GM23338 (cell line): ENCODE data around the gene SAT1. TPM values are rescaled to one million over a fixed set of nuclear protein-coding genes. Genes with fewer than 3 reads are reported as not detected.

Experiments used
- ATAC-seq: fragments of 200-7000 bp; cut with Tn5 transposase; 3 replicates; pipeline ENCODE4 v1.9.1; 2020
- DNase-seq: peaks from one replicate; pipeline ENCODE4 v3.0.0-alpha.2; 2015; ENCODE audit warnings: low spot score
- H2AFZ ChIP-seq: fragments of 200-600 bp; sonication (generic); 2 replicates; pipeline ENCODE4 v1.8.0; 2016; ENCODE audit warnings: antibody characterized with exemption, mild to moderate bottlenecking, moderate library complexity
- H3F3A ChIP-seq: fragments of 200-600 bp; sonication (generic); replicated peaks from 2 replicates; pipeline ENCODE4 v1.8.0; 2017; ENCODE audit warnings: antibody characterized with exemption, mixed run types, low read depth
- H3K27ac ChIP-seq: fragments of 200-600 bp; sonication (generic); 2 replicates; pipeline ENCODE4 v1.6.1; 2016; ENCODE audit warnings: low read depth
- H3K27me3 ChIP-seq: fragments of 200-600 bp; sonication (generic); 2 replicates; pipeline ENCODE4 v1.8.0; 2016; ENCODE audit warnings: mild to moderate bottlenecking, mixed run types, moderate library complexity; ENCODE audit not compliant: insufficient read depth
- H3K36me3 ChIP-seq: fragments of 200-600 bp; sonication (generic); 2 replicates; pipeline ENCODE4 v1.8.0; 2016; ENCODE audit warnings: mild to moderate bottlenecking; ENCODE audit not compliant: insufficient read depth
- H3K4me1 ChIP-seq: fragments of 200-600 bp; sonication (generic); 2 replicates; pipeline ENCODE4 v1.8.0; 2016; ENCODE audit warnings: mild to moderate bottlenecking, moderate library complexity; ENCODE audit not compliant: insufficient read depth
- H3K4me2 ChIP-seq: fragments of 200-600 bp; sonication (generic); 2 replicates; pipeline ENCODE4 v1.7.1; 2017; ENCODE audit warnings: mixed run types
- H3K4me3 ChIP-seq: fragments of 200-600 bp; sonication (generic); 2 replicates; pipeline ENCODE4 v1.6.1; 2016; ENCODE audit warnings: mixed run types
- H3K79me2 ChIP-seq: fragments of 200-600 bp; sonication (generic); replicated peaks from 2 replicates; pipeline ENCODE4 v1.8.0; 2017; ENCODE audit warnings: mild to moderate bottlenecking; ENCODE audit not compliant: insufficient read depth
- H3K9me2 ChIP-seq: fragments of 200-600 bp; sonication (generic); 2 replicates; pipeline ENCODE4 v1.8.0; 2017; ENCODE audit not compliant: insufficient read depth
- H4K20me1 ChIP-seq: fragments of 200-600 bp; sonication (generic); replicated peaks from 2 replicates; pipeline ENCODE4 v1.8.0; 2017; ENCODE audit warnings: mild to moderate bottlenecking; ENCODE audit not compliant: insufficient read depth
- H3K27ac Mint-ChIP-seq: 2 replicates; pipeline ENCODE4 v1.8.0; 2020; ENCODE audit warnings: inconsistent platforms, mild to moderate bottlenecking, moderate library complexity, mixed read lengths
- H3K27me3 Mint-ChIP-seq: 3 replicates; pipeline ENCODE4 v1.8.0; 2022; ENCODE audit warnings: low read depth, mild to moderate bottlenecking, moderate library complexity, mixed read lengths, inconsistent platforms; ENCODE audit not compliant: insufficient read depth, poor library complexity
- H3K36me3 Mint-ChIP-seq: 3 replicates; pipeline ENCODE4 v1.8.0; 2021; ENCODE audit warnings: low read depth, mild to moderate bottlenecking, inconsistent platforms, moderate library complexity, mixed read lengths
- H3K4me1 Mint-ChIP-seq: 3 replicates; pipeline ENCODE4 v1.8.0; 2020; ENCODE audit warnings: mild to moderate bottlenecking, inconsistent platforms, mixed read lengths
- H3K4me3 Mint-ChIP-seq: 3 replicates; pipeline ENCODE4 v1.8.0; 2021; ENCODE audit warnings: moderate library complexity, mild to moderate bottlenecking, inconsistent platforms, mixed read lengths
- H3K9me3 Mint-ChIP-seq: 3 replicates; pipeline ENCODE4 v1.8.0; 2020; ENCODE audit warnings: moderate library complexity, mild to moderate bottlenecking, inconsistent platforms, mixed read lengths
- CREB1 ChIP-seq: fragments of 250-450 bp; sonication (Bioruptor Pico); IDR thresholded peaks from 2 replicates; pipeline ENCODE4 v1.5.0; 2020; ENCODE audit warnings: low read depth, mild to moderate bottlenecking, moderate library complexity
- CTCF ChIP-seq, 2 experiments: fragments of 200-600 bp in 1 of 2; sonication (generic) in 1 of 2; conservative IDR thresholded peaks; 2 replicates each; pipeline versions ENCODE4 v1.5.1 to v1.6.1; 2016 to 2017; ENCODE audit warnings: antibody characterized with exemption in 2 of 2, low read depth in 2 of 2, mild to moderate bottlenecking in 2 of 2, moderate library complexity in 1 of 2
- EZH2 ChIP-seq: fragments of 200-600 bp; sonication (generic); IDR thresholded peaks from one replicate; pipeline ENCODE4 v1.8.0; 2017; ENCODE audit warnings: antibody characterized with exemption, mild to moderate bottlenecking, low read depth; ENCODE audit not compliant: unreplicated experiment
- EZH2phosphoT487 ChIP-seq: fragments of 200-600 bp; sonication (generic); IDR thresholded peaks from one replicate; pipeline ENCODE4 v1.8.1; 2018; ENCODE audit warnings: antibody characterized with exemption; ENCODE audit not compliant: unreplicated experiment
- JUNB ChIP-seq: IDR thresholded peaks from one replicate; pipeline ENCODE4 v1.6.1; 2016; ENCODE audit warnings: antibody characterized with exemption; ENCODE audit not compliant: unreplicated experiment
- NANOG ChIP-seq: IDR thresholded peaks from 2 replicates; pipeline ENCODE4 v1.6.1; 2016; ENCODE audit warnings: antibody characterized with exemption, borderline replicate concordance
- POLR2AphosphoS5 ChIP-seq: IDR thresholded peaks from 2 replicates; pipeline ENCODE4 v1.6.1; 2016; ENCODE audit warnings: antibody characterized with exemption, low read depth
- REST ChIP-seq: IDR thresholded peaks from one replicate; pipeline ENCODE4 v1.6.1; 2018; ENCODE audit warnings: antibody characterized with exemption; ENCODE audit not compliant: unreplicated experiment
- ZNF114 ChIP-seq: fragments of 250-450 bp; sonication (Bioruptor Pico); IDR thresholded peaks from 2 replicates; pipeline ENCODE4 v1.5.0; 2020; ENCODE audit warnings: mild to moderate bottlenecking, moderate library complexity
- ZNF331 ChIP-seq: fragments of 250-450 bp; sonication (Bioruptor Pico); IDR thresholded peaks from 2 replicates; pipeline ENCODE4 v1.5.0; 2020; ENCODE audit warnings: low read depth, mild to moderate bottlenecking, moderate library complexity
- polyA plus RNA-seq: library from polyadenylated mRNA; unstranded; fragments of >200 nt; fragmentation: Nextera tagmentation; extraction: Ambion mirVana; gene quantifications from 2 replicates; pipeline ENCODE4 v1.2.1, GENCODE V29; 2016
- total RNA-seq: library from RNA; depleted of rRNA; stranded (reverse); fragments of >200 nt; shearing (Covaris generic); gene quantifications from 2 replicates; pipeline ENCODE4 v1.2.3, GENCODE V29; 2014
- TF ChIP-seq, protein P1 (sequence below): IDR thresholded peaks from 2 replicates; pipeline ENCODE4 v1.6.1; 2016; ENCODE audit warnings: antibody characterized with exemption

Gene SAT1
- total and polyA plus RNA-seq, 2 experiments from 2014 or later = 44.1 to 101 TPM

DNA sequence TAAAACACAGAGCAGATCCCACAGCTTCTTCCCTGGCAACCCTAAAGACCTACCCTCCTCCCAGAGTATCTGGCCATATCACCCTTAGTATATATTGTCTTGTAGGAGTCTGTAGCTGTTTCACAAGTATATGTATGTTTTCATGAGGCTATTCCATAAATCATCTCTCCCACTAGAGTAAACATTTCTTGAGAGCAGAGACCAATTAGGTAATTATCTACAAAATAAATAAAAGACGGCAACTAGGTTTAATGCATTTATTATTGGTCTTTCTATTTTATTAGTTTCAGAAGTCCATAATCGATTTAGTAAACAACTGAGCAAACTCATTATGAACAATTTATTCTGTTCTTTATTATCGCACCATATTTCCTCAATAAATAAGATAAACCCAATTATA lies 46.9 kb upstream of the SAT1 start (continued):
- TF ChIP-seq REST (no peak), ZNF114 (CRISPR knock-in tag) (no peak), JUNB (no peak), EZH2 (no peak), EZH2phosphoT487 (no peak), CREB1 (CRISPR knock-in tag) (no peak), CTCF (conservative IDR thresholded peaks at IDR 0.05; ENCODE audit: low read depth in 2 of 2) (no peak), POLR2AphosphoS5 (no peak)
- TF ChIP-seq, protein P1, sequence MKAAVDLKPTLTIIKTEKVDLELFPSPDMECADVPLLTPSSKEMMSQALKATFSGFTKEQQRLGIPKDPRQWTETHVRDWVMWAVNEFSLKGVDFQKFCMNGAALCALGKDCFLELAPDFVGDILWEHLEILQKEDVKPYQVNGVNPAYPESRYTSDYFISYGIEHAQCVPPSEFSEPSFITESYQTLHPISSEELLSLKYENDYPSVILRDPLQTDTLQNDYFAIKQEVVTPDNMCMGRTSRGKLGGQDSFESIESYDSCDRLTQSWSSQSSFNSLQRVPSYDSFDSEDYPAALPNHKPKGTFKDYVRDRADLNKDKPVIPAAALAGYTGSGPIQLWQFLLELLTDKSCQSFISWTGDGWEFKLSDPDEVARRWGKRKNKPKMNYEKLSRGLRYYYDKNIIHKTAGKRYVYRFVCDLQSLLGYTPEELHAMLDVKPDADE = no peak

- ATAC-seq (no peak), DNase-seq (no peak)
- no peak for TF ChIP-seq EZH2phosphoT487
- TF ChIP-seq, protein P1 = no peak
- no peak for TF ChIP-seq ZNF114 (CRISPR knock-in tag)
- TF ChIP-seq CREB1 (CRISPR knock-in tag) = no peak
- no peak for TF ChIP-seq ZNF331 (CRISPR knock-in tag)
- no peak for TF ChIP-seq NANOG
- TF ChIP-seq REST = no peak
- Histone ChIP-seq H3K27me3 (no peaks in the 10 kb centered on the region), H3K4me1 (peaks cover 4% of the 10 kb centered on the region; the same call in 1 of the 2 replicates), H3K27ac (no peak overlapping the region), H2AFZ (no peak overlapping the region), H3K9me2 (no peaks in the 10 kb centered on the region), H3K4me3 (no peak overlapping the region), H3K36me3 (no peaks in the 10 kb centered on the region), H3F3A (no peaks in the 10 kb centered on the region), H4K20me1 (no peaks in the 10 kb centered on the region), H3K4me2 (no peak overlapping the region), H3K79me2 (peaks cover 66% of the 10 kb centered on the region)
- H3K36me3 Mint-ChIP-seq = peaks cover 4% of the 10 kb centered on the region; the same call in 2 of the 3 replicates
- H3K27ac Mint-ChIP-seq = no peak overlapping the region
- peaks cover 10% of the 10 kb centered on the region for H3K4me1 Mint-ChIP-seq
- H3K9me3 Mint-ChIP-seq = no peaks in the 10 kb centered on the region
- H3K27me3 Mint-ChIP-seq = peaks cover 3% of the 10 kb centered on the region
- H3K4me3 Mint-ChIP-seq = no peak overlapping the region
These were observed 45.6 kb upstream of the SAT1 start for GRCh38 chrX:23737413-23737812.
